ENCODE measurements around the gene TC2N.

TC2N gene

GRCh38 chr14:91839749-91840148 is 27.6 kb downstream of the TC2N start:
- no peak overlapping the region for H3K27ac ChIP-seq
- TF ChIP-seq CTCF (conservative IDR thresholded peaks at IDR 0.05), result no peak

GRCh38 chr14:91837076-91837475 is 30.3 kb downstream of the TC2N start:
- peak overlapping the region; percentile 99 for H3K27ac ChIP-seq
- no peak for TF ChIP-seq CTCF (conservative IDR thresholded peaks at IDR 0.05)

GRCh38 chr14:91835920-91836843 is 31.2 kb downstream of the TC2N start:
- H3K27ac ChIP-seq, result peak overlapping the region; percentile 99

GRCh38 chr14:91835197-91835919 is 32.0 kb downstream of the TC2N start:
- no peak for TF ChIP-seq CTCF (conservative IDR thresholded peaks at IDR 0.05)
- H3K27ac ChIP-seq, result peak overlapping the region; percentile 99

More at GRCh38 chr14:91835920-91836843, 31.2 kb downstream of the TC2N start:
- TF ChIP-seq CTCF (conservative IDR thresholded peaks at IDR 0.05), result peak; percentile 36

GRCh38 chr14:91834571-91834970 is 32.8 kb downstream of the TC2N start:
- H3K27ac ChIP-seq, result peak overlapping the region; percentile 99
- TF ChIP-seq CTCF (conservative IDR thresholded peaks at IDR 0.05), result 0 out of 2 replicates have a peak, but pooled peaks have one; percentile 14

- no peak for TF ChIP-seq CTCF (conservative IDR thresholded peaks at IDR 0.05)
- H3K27ac ChIP-seq, result peak overlapping the region; percentile 99
Observed at GRCh38 chr14:91831337-91831736, 36.0 kb downstream of the TC2N start.

- no peak for TF ChIP-seq CTCF (conservative IDR thresholded peaks at IDR 0.05)
- H3K27ac ChIP-seq, result peak overlapping the region; percentile 99
Observed at GRCh38 chr14:91830777-91831176, 36.6 kb downstream of the TC2N start.

All from VCaP (cell line).